ENCODE measurements around the gene LRRC63. TPM values are rescaled to one million over a fixed set of nuclear protein-coding genes. Genes with fewer than 3 reads are reported as not detected.

Gene LRRC63
- total and polyA plus RNA-seq, 2 donors (not counting 1 experiment from before 2014, with no cell fraction given), result 0.17 TPM; not detected in 1

DNA sequence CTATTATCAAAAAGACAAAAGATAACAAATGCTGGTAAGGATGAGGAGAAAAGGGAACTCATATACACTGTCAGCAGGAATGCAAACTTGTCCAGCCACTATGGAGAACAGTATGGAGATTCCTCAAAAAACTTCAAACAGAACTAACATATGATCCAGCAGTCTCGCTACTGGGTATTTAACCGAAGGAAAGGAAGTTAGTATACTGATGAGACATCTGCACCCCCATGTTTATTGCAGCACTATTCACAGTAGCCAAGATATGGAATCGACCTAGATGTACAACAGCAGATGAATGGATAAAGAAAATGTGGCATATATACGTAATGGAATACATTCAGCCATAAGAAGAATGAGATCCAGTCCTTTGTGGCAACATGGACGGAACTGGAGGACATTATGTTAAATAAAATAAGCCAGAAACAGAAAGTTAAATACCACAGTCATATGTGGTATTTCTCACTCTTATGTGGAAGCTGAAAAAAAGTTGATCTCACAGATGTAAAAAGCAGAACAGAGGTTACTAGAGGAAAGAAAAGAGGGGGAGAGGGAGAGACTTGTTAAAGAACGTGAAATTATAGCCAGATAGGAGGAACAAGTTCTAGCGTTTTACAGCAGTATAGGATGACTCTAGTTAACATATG, 92.1 kb downstream of the LRRC63 start:
- Histone ChIP-seq H3K27me3 (ENCODE audit: control insufficient read depth, insufficient read depth, low read length) (no peaks in the 10 kb centered on the region), H3K9me3 (ENCODE audit: control insufficient read depth, insufficient read depth, low read depth, low read length) (no peaks in the 10 kb centered on the region), H3K36me3 (ENCODE audit: control insufficient read depth, insufficient read depth, low read length) (no peaks in the 10 kb centered on the region), H3K27ac (ENCODE audit: insufficient read depth, low read length) (no peak overlapping the region), H3K9ac (ENCODE audit: insufficient read depth, low read length) (no peak overlapping the region), H3K4me2 (ENCODE audit: extremely low read depth, insufficient read depth, low read length) (no peak overlapping the region), H4K20me1 (ENCODE audit: control insufficient read depth, extremely low read depth, insufficient read depth, low read length) (no peaks in the 10 kb centered on the region), H3K4me3 (replicated peaks in 1 of 4; ENCODE audit: control extremely low read depth in 1 of 4, insufficient read depth in 1 of 4, low read depth in 3 of 4, low read length in 4 of 4) (no peak overlapping the region), H3K4me1 (ENCODE audit: control insufficient read depth, extremely low read depth, insufficient read depth, low read length) (no peaks in the 10 kb centered on the region), H2AFZ (ENCODE audit: low read length) (no peak overlapping the region), H3K79me2 (ENCODE audit: control insufficient read depth, insufficient read depth, low read length) (no peaks in the 10 kb centered on the region)
- DNase-seq (ENCODE audit: low read depth in 2 of 2), result no peak
- TF ChIP-seq, protein P1, sequence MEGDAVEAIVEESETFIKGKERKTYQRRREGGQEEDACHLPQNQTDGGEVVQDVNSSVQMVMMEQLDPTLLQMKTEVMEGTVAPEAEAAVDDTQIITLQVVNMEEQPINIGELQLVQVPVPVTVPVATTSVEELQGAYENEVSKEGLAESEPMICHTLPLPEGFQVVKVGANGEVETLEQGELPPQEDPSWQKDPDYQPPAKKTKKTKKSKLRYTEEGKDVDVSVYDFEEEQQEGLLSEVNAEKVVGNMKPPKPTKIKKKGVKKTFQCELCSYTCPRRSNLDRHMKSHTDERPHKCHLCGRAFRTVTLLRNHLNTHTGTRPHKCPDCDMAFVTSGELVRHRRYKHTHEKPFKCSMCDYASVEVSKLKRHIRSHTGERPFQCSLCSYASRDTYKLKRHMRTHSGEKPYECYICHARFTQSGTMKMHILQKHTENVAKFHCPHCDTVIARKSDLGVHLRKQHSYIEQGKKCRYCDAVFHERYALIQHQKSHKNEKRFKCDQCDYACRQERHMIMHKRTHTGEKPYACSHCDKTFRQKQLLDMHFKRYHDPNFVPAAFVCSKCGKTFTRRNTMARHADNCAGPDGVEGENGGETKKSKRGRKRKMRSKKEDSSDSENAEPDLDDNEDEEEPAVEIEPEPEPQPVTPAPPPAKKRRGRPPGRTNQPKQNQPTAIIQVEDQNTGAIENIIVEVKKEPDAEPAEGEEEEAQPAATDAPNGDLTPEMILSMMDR (conservative IDR thresholded peaks at IDR 0.05 in 1 of 2, IDR thresholded peaks at IDR 0.05 in 1 of 2; ENCODE audit: low read depth in 1 of 2, low read length in 2 of 2), result no peak

DNA sequence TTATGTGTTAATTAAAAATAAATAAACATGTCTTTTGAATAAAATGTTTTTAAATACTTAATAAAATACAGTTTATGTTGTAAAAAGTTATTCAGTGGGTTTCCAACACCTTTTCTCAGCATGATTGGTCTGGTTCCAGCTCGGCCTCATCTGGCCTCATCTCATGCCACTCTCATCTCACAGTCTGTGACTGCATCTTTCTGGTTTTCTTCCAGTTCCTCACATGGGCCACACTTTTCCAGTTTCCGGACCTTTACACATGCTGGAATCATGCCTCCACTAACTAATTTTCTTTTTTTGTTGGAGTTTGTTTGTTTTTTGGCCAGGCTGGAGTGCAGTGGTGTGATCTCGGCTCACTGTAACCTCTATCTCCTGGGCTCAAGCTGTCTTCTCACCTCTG, 92.8 kb downstream of the LRRC63 start:
- no peak overlapping the region for H3K4me2 ChIP-seq (ENCODE audit: extremely low read depth, insufficient read depth, low read length)
- no peak overlapping the region for H2AFZ ChIP-seq (ENCODE audit: low read length)
- H3K4me1 ChIP-seq (ENCODE audit: control insufficient read depth, extremely low read depth, insufficient read depth, low read length), result no peaks in the 10 kb centered on the region
- no peak overlapping the region for H3K9ac ChIP-seq (ENCODE audit: insufficient read depth, low read length)
- DNase-seq (ENCODE audit: low read depth in 2 of 2), result no peak
- no peaks in the 10 kb centered on the region for H3K27me3 ChIP-seq (ENCODE audit: control insufficient read depth, insufficient read depth, low read length)
- H3K79me2 ChIP-seq (ENCODE audit: control insufficient read depth, insufficient read depth, low read length), result no peaks in the 10 kb centered on the region
- H4K20me1 ChIP-seq (ENCODE audit: control insufficient read depth, extremely low read depth, insufficient read depth, low read length), result no peaks in the 10 kb centered on the region
- H3K27ac ChIP-seq (ENCODE audit: insufficient read depth, low read length), result no peak overlapping the region
- no peaks in the 10 kb centered on the region for H3K9me3 ChIP-seq (ENCODE audit: control insufficient read depth, insufficient read depth, low read depth, low read length)
- H3K36me3 ChIP-seq (ENCODE audit: control insufficient read depth, insufficient read depth, low read length), result no peaks in the 10 kb centered on the region
- TF ChIP-seq EZH2 (IDR thresholded peaks at IDR 0.05; ENCODE audit: low read length, missing control alignments), result no peak
- TF ChIP-seq, protein P1 (conservative IDR thresholded peaks at IDR 0.05 in 1 of 2, IDR thresholded peaks at IDR 0.05 in 1 of 2; ENCODE audit: low read depth in 1 of 2, low read length in 2 of 2), result no peak
- no peak overlapping the region for H3K4me3 ChIP-seq (replicated peaks in 1 of 4; ENCODE audit: control extremely low read depth in 1 of 4, insufficient read depth in 1 of 4, low read depth in 3 of 4, low read length in 4 of 4)

DNA sequence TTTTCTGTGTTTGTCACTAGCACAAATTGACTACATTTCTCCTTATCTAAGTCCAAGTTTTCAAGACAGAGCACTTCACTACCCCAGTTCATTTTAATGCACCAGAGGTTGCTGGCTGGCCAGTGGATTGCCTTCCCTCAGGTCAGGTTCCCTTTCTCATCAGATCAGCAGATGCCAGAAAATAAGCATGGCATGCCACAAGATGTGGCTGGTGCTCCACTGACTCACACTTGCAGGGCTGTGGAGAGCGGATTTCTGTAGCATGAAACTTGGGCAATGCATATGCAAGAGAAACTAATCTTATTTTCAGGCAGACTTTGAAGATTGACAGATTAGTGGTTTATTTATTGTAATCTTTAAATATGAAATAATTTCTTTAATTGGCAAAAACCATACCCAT, 95.8 kb downstream of the LRRC63 start:
- no peaks in the 10 kb centered on the region for H4K20me1 ChIP-seq (ENCODE audit: control insufficient read depth, extremely low read depth, insufficient read depth, low read length)
- H3K4me3 ChIP-seq (replicated peaks in 1 of 4; ENCODE audit: control extremely low read depth in 1 of 4, insufficient read depth in 1 of 4, low read depth in 3 of 4, low read length in 4 of 4), result no peak overlapping the region
- H3K36me3 ChIP-seq (ENCODE audit: control insufficient read depth, insufficient read depth, low read length), result no peaks in the 10 kb centered on the region
- DNase-seq (ENCODE audit: low read depth in 2 of 2), result no peak
- H3K27ac ChIP-seq (ENCODE audit: insufficient read depth, low read length), result no peak overlapping the region
- H3K27me3 ChIP-seq (ENCODE audit: control insufficient read depth, insufficient read depth, low read length), result no peaks in the 10 kb centered on the region
- H2AFZ ChIP-seq (ENCODE audit: low read length), result no peak overlapping the region
- H3K4me1 ChIP-seq (ENCODE audit: control insufficient read depth, extremely low read depth, insufficient read depth, low read length), result no peaks in the 10 kb centered on the region
- no peak overlapping the region for H3K9ac ChIP-seq (ENCODE audit: insufficient read depth, low read length)
- H3K9me3 ChIP-seq (ENCODE audit: control insufficient read depth, insufficient read depth, low read depth, low read length), result no peaks in the 10 kb centered on the region
- no peak overlapping the region for H3K4me2 ChIP-seq (ENCODE audit: extremely low read depth, insufficient read depth, low read length)
- H3K79me2 ChIP-seq (ENCODE audit: control insufficient read depth, insufficient read depth, low read length), result no peaks in the 10 kb centered on the region
- TF ChIP-seq, protein P1 (conservative IDR thresholded peaks at IDR 0.05 in 1 of 2, IDR thresholded peaks at IDR 0.05 in 1 of 2; ENCODE audit: low read depth in 1 of 2, low read length in 2 of 2), result no peak
- no peak for TF ChIP-seq EZH2 (IDR thresholded peaks at IDR 0.05; ENCODE audit: low read length, missing control alignments)
